Islet precursor cell (in vitro differentiated cells): Measurements from ENCODE around the gene ARID3A.

Source experiments
- DNase-seq: peaks from one replicate; pipeline ENCODE4 v3.0.0-alpha.2; 2018

The ARID3A gene

DNA sequence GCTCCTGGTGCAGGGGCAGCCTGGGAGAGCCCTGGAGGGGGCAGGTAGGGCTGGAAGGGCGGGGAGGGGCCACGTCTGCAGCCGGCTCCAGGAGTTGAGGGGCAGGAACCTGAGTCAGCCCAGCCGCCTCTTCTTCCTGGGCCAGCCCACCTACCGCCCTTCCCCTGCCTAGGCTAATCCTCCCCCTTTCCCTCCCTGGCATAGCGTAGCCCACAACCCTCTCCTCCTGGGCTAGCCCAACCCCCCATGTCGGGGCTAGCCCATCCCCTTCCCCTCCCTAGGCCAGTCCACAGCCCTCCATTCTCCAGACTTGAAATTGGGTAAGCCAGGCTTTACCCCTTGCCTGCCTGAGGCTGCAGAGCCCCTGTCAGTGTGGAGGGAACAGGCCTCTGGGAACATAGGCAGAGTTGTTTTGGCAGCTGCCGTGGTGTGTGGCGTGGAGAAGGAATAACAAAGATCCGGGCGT, 37.7 kb downstream of the ARID3A start:
- peak; percentile 72 for DNase-seq

DNA sequence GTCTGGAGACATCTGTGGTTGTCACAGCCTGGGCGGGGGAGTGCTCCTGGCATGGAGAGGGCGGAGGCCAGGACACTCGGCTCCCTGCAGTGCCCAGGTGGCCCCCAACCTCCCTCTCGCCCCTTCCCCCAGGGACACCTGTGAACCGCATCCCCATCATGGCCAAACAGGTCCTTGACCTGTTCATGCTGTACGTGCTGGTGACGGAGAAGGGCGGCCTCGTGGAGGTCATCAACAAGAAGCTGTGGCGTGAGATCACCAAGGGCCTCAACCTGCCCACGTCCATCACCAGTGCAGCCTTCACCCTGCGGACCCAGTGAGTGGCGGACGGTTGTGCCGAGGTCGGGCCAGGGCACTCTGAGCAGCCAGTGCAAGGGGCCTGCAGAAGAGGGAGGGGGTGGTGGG, 38.3 kb downstream of the ARID3A start:
- no peak for DNase-seq

DNA sequence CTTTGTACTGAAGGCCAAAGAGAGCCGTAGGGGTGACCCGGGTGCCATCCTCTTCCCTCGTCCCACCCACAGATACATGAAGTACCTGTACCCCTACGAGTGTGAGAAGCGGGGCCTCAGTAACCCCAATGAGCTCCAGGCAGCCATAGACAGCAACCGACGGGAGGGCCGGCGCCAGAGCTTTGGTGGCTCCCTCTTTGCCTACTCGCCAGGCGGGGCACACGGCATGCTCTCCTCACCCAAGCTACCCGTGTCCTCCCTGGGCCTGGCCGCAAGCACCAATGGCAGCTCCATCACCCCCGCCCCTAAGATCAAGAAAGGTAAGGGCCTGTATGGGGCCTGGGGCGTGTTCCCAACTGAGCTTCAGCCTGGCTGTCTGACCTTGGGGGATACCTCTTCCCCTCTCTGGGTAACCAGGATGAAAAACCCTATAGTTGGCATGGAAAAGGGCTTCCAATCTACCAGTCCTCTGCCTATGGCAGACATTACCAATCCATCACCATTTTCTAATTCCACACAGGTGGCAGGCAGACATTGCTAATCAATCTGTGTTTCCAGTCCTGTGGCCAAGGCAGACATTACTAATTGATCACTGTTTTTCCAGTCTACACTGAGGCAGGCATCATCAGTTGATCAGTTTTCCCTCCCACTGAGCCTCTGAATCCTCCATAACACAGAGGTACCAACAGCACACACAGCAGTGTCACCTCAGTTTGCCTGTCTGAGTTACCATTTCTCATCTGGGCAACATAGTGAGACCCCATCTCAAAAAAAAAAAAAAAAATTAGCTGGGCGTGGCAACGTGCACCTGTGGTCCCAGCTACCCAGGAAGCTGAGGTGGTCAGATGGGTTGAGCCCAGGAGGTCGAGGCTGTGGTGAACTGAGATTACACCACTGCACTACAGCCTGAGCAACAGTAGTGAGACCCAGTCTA, 39.2 kb downstream of the ARID3A start:
- no peak for DNase-seq

DNA sequence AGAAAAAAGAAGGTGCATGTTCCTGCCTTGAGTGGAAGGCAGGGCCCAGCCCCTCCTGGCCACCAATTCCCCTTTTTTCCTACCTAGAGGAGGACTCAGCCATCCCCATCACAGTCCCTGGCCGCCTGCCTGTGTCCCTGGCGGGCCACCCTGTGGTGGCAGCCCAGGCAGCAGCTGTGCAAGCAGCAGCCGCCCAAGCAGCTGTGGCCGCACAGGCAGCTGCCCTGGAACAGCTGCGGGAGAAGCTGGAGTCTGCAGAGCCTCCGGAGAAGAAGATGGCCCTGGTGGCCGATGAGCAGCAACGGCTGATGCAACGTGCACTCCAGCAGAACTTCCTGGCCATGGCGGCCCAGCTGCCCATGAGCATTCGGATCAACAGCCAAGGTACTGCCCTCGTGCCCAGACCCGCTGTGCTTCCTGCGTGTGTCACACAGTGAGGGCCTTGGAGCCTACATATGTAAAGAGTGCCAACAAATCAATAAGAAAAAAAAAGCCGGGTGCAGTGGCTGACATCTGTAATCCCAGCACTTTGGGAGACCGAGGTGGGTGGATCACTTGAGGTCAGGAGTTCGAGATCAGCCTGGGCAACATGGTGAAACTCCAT, 40.8 kb downstream of the ARID3A start:
- DNase-seq = no peak

GRCh38 chr19:970695-971094, 44.9 kb downstream of the ARID3A start:
- peak; percentile 65 for DNase-seq

DNA sequence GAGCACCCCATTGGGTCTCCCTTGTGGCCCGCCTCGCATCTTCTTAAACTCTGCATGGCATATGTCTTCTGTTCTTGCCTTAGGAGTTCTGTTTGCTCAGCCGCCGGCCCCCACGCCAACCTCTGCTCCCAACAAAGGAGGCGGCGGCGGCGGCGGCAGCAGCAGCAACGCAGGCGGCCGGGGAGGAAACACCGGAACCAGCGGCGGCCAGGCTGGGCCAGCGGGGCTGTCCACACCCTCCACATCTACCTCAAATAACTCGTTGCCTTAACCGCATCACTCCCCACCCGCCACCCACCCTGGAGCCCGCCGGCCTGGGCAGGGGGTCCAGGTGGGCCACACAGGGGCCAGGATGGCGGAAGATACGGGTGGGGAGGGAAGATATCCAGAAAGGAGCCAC, 46.0 kb downstream of the ARID3A start:
- peak; percentile 42 for DNase-seq

DNA sequence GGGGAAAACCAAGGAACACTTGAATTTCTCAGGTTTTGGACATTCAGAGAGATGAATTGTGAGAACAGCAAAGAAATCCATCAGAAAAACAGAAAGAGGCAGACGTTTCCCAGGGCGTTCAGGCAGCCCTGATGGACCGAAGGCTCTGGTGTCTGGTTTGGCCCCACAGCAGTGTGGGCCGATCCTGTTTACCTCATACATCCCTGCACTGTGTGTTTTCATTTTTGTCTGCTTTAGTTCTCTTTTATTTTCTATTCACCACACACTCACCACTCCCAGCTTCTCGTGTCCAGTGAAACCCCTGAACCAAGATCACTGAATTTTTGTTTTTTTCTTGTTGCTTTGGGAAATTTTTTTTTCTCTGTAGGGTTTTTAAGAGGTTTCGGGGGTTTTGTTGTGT, 46.4 kb downstream of the ARID3A start:
- DNase-seq = no peak

DNA sequence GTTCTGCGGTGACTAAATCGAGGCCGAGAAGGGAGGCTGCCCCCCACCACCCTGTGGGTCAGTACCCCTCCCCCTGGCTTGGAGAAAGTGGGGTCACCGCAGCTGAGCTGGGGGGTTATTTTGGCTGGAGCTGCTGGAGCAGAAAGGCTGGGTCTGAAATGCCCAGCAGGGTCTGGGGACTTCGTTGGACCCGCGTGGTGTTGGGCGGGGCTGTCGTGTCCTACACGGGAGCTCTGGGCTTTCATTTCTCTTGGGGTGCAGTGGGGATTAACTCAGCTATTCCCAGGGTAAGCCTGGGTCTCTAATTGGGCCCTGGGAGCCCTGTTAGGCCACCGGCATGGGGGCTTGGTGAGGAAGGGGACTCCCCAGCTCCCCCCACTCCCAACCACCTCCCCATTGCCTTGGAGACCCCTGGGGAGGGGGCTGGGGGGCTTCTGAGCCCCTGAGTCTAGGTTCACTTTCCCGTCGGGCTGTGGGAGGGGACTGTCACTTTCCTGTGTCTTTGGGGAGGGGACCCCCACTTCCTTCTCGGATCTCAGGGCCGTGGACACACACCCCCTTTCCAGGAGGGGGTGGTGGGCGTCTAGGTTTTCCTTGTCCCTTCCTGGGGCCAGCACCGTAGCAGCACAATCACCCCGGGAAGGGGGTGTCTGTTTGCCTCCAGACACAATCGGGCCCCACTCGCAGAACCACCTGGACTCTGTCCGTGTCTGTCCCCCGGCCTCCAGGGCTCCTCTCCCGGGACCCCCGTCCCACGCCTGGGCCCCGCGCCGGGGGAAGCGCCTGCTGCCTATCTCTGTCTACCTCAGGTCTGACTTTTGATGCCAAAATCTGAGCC, 48.1 kb downstream of the ARID3A start:
- DNase-seq = peak; percentile 40

- DNase-seq = peak; percentile 46
Measured at GRCh38 chr19:974564-975257, 48.9 kb downstream of the ARID3A start.

DNA sequence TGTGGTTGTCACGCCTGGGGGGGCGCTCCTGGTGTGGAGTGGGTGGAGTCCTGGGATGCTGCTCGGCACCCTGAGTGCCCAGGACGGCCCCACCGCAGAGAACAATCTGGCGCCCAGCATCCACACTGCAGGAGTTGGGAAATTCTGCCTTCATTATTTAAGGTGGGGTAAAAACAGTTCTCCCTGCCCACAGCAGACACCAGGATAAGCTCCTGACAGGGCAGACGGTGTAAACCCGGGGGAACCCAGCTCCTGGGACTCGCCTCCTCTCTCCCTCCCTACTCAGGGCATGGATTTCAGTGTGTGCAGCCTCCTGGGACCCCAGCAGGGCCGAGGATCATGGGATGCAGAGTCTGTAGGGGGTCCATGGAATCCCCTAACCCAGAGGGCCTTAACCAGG, 50.6 kb downstream of the ARID3A start:
- DNase-seq = no peak

DNA sequence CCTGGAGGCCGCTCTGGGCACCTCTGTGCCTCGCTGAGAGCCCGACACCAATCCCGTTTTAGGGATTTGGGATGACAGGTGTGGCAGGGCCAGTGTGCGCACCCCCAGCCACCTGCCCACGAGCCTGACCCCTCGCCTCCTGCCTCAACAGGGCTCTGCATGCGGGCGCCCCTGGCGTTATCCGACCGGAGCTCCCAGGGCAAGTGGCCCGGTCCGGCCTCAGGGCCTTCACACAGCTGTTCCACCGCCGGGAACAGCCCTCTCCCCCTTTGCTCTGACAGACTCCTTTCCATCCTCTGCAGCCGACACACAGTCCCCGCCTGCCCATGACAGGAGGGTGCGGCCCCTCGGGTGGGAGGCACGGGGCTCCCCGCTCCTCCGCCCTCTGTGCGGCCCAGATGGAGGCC, 51.2 kb downstream of the ARID3A start:
- peak; percentile 51 for DNase-seq

- peak; percentile 61 for DNase-seq
Measured at GRCh38 chr19:979318-979741, 53.5 kb downstream of the ARID3A start.

DNA sequence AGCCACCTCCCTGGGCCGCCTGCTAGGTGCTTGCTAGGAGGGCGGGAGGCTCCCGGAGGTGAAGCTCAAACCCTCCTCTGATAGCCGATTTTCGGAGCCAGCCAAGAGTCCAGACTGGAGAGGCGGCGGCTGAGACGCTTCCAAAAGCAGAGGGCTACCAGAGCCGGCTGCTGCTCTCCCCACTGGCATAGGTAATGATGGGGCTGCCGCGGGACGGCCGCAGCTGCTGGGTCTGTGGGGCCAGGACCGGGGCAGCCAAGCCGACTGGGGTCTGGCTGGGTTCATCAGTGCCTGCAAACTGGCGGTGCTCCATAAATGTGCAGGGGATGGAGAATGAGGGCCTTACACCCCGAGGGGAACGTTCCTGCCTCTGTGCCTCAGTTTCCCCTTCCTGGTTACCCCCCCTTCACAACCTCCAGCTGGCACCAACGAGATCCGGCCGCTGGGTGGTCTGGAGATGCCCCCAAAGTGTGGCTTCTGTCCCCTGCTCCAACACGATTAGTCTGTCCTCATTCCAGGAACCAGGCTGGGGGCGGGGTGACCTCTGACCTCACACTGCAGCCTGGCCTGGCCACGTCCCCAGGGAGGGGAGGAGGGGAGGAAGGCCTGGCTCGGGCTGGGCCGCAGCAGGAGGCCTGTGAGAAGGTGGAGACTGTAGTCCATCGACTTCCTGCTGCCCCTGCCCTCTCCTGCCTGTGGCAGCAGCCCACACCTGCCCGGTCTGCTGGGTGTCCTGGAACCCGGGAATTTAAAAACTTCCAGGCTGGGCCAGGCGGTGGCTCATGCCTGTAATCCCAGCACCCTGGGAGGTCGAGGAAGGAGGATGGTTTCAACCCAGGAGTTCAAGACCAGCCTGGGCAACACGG, 54.5 kb downstream of the ARID3A start:
- DNase-seq = peak; percentile 96

GRCh38 chr19:982567-983170, 56.8 kb downstream of the ARID3A start:
- DNase-seq = peak; percentile 85

GRCh38 chr19:984165-984967, 58.5 kb downstream of the ARID3A start, which contains the start of gene WDR18:
WDR18 (plus strand) TSS chr19:984345; CDS start chr19:984354, 9 bp downstream.
- DNase-seq = peak; percentile 93

- no peak for DNase-seq
Measured at GRCh38 chr19:986083-986482, 60.2 kb downstream of the ARID3A start.

GRCh38 chr19:988081-988480, 62.2 kb downstream of the ARID3A start:
- no peak for DNase-seq

DNA sequence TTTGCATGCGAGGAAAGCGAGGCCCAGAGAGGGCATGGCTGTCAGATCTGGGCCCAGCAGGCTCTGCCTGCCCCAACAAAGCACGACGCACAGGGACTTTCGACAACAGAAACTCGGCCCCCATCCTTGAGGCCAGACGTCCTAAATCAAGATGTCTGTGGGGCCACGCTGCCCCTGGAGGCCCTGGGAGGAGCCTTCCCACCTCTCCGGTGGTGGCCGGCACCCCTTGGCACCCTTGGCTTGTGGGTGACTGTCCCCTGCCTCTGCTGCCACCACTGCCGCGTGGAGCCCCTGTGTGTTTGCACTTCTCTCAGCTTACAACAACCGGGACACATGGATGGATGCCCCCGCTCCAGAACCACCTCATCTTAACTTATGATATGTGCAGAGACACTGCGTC, 62.7 kb downstream of the ARID3A start:
- DNase-seq = no peak

DNA sequence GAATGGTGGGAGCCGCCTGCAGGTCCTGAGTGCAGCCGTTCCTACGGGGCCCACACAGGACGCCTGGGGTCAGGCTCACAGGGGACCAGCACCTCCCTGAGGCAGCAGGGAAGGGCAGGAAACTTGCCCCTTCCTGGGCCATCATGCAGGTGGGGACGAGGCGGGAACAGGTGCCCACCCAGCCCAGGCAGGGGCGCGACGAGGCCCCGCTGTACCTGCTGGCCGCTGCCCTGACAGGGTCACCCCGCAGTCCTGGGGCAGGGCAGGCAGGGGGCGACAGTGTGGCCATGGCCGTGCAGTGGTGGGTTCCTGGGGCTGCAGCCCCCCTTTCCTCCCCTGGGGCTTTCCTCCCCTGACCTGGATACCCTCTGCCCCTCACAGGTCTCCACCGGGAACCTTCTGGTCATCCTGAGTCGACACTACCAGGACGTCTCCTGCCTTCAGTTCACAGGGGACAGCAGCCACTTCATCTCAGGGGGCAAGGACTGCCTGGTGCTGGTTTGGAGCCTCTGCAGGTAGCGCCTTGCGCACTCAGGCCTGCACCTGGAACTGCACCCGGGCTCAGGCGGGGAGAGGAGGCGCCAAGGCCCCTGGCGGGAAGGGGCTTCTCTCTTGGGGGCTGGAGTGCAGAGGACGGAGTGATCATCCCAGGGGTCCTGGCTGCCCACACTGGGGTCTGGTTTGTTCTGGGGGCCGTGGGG, 63.7 kb downstream of the ARID3A start:
- DNase-seq = no peak
